ENCODE data around the gene NT5C2.
"Not testable (repeated sequence)": the region's sequence is repeated elsewhere in the genome, so short reads cannot be mapped to it uniquely, and the experiment has no call there.

The NT5C2 gene

GRCh38 chr10:103199488-103199887 lies 6.4 kb upstream of the NT5C2 start:
- no peak for DNase-seq (ENCODE audit: low read depth)

GRCh38 chr10:103198648-103199047 lies 5.6 kb upstream of the NT5C2 start:
- no peak for DNase-seq (ENCODE audit: low read depth)

GRCh38 chr10:103197903-103198302 lies 4.8 kb upstream of the NT5C2 start:
- no peak for DNase-seq (ENCODE audit: low read depth)

- DNase-seq (ENCODE audit: low read depth) = no peak
Observed at GRCh38 chr10:103197174-103197573, 4.1 kb upstream of the NT5C2 start.

GRCh38 chr10:103196516-103196915 lies 3.4 kb upstream of the NT5C2 start:
- no peak for DNase-seq (ENCODE audit: low read depth)

- DNase-seq (ENCODE audit: low read depth) = no peak
Observed at GRCh38 chr10:103193820-103194529, 903 bp upstream of the NT5C2 start.

- DNase-seq (ENCODE audit: low read depth) = peak; percentile 48
Observed at GRCh38 chr10:103192451-103193106, 493 bp downstream of the NT5C2 start.

GRCh38 chr10:103192089-103192450 lies 1.0 kb downstream of the NT5C2 start:
- no peak for DNase-seq (ENCODE audit: low read depth)

GRCh38 chr10:103191198-103191597 lies 1.9 kb downstream of the NT5C2 start:
- DNase-seq (ENCODE audit: low read depth) = not testable (repeated sequence)

GRCh38 chr10:103188853-103189252 lies 4.2 kb downstream of the NT5C2 start:
- no peak for DNase-seq (ENCODE audit: low read depth)

- no peak for DNase-seq (ENCODE audit: low read depth)
Observed at GRCh38 chr10:103186128-103186527, 6.9 kb downstream of the NT5C2 start.

- DNase-seq (ENCODE audit: low read depth) = no peak
Observed at GRCh38 chr10:103184615-103185014, 8.5 kb downstream of the NT5C2 start.

- not testable (repeated sequence) for DNase-seq (ENCODE audit: low read depth)
Observed at GRCh38 chr10:103183991-103184451, 9.1 kb downstream of the NT5C2 start.

GRCh38 chr10:103181244-103181643 lies 11.8 kb downstream of the NT5C2 start:
- DNase-seq (ENCODE audit: low read depth) = no peak

- no peak for DNase-seq (ENCODE audit: low read depth)
Observed at GRCh38 chr10:103180491-103180890, 12.6 kb downstream of the NT5C2 start.

GRCh38 chr10:103177123-103177522 lies 15.9 kb downstream of the NT5C2 start:
- DNase-seq (ENCODE audit: low read depth) = no peak

GRCh38 chr10:103175580-103176285 lies 17.3 kb downstream of the NT5C2 start:
- no peak for DNase-seq (ENCODE audit: low read depth)

- not testable (repeated sequence) for DNase-seq (ENCODE audit: low read depth)
Observed at GRCh38 chr10:103174324-103174723, 18.7 kb downstream of the NT5C2 start.

- DNase-seq (ENCODE audit: low read depth) = no peak
Observed at GRCh38 chr10:103171278-103171677, 21.8 kb downstream of the NT5C2 start.

- DNase-seq (ENCODE audit: low read depth) = no peak
Observed at GRCh38 chr10:103168438-103168837, 24.6 kb downstream of the NT5C2 start.

GRCh38 chr10:103167554-103167953 lies 25.5 kb downstream of the NT5C2 start:
- DNase-seq (ENCODE audit: low read depth) = not testable (repeated sequence)

GRCh38 chr10:103166523-103166922 lies 26.5 kb downstream of the NT5C2 start:
- no peak for DNase-seq (ENCODE audit: low read depth)
